RWPE2 (cell line): ENCODE data around the gene CNTNAP2.

ENCODE experiments used
- ATAC-seq: fragments of 200-7000 bp; cut with Tn5 transposase; 3 replicates; pipeline ENCODE4 v1.9.1; 2021; ENCODE audit warnings: low read depth
- DNase-seq: peaks from one replicate; pipeline ENCODE4 v3.0.0-alpha.2; 2020; ENCODE audit warnings: low spot score
- H3K27ac ChIP-seq: fragments of 450-650 bp; 2 replicates; pipeline ENCODE4 v1.5.1; 2017; ENCODE audit warnings: mild to moderate bottlenecking; ENCODE audit not compliant: poor library complexity, severe bottlenecking
- H3K27me3 ChIP-seq: fragments of 250-450 bp; sonication (Bioruptor Pico); 2 replicates; pipeline ENCODE4 v1.5.1; 2021; ENCODE audit warnings: mild to moderate bottlenecking, moderate library complexity; ENCODE audit not compliant: insufficient read depth, poor library complexity, severe bottlenecking
- H3K36me3 ChIP-seq: fragments of 250-450 bp; sonication (Bioruptor Pico); 2 replicates; pipeline ENCODE4 v1.5.1; 2020; ENCODE audit warnings: low read depth, mild to moderate bottlenecking, moderate library complexity
- H3K4me1 ChIP-seq: fragments of 250-450 bp; sonication (Bioruptor Pico); 2 replicates; pipeline ENCODE4 v1.5.1; 2021; ENCODE audit warnings: mild to moderate bottlenecking, moderate library complexity; ENCODE audit not compliant: insufficient read depth, poor library complexity, severe bottlenecking
- H3K4me3 ChIP-seq: fragments of 250-450 bp; sonication (Bioruptor Pico); 2 replicates; pipeline ENCODE4 v1.5.1; 2021; ENCODE audit warnings: mild to moderate bottlenecking, moderate library complexity; ENCODE audit not compliant: severe bottlenecking
- H3K9me3 ChIP-seq: fragments of 250-450 bp; sonication (Bioruptor Pico); 2 replicates; pipeline ENCODE4 v1.5.1; 2021; ENCODE audit warnings: mild to moderate bottlenecking, moderate library complexity; ENCODE audit not compliant: severe bottlenecking
- TF ChIP-seq, protein P1 (sequence below): fragments of 450-650 bp; IDR thresholded peaks from one replicate; pipeline ENCODE4 v1.5.1; 2017; ENCODE audit warnings: mild to moderate bottlenecking, moderate library complexity; ENCODE audit not compliant: poor library complexity, severe bottlenecking

The CNTNAP2 gene

DNA sequence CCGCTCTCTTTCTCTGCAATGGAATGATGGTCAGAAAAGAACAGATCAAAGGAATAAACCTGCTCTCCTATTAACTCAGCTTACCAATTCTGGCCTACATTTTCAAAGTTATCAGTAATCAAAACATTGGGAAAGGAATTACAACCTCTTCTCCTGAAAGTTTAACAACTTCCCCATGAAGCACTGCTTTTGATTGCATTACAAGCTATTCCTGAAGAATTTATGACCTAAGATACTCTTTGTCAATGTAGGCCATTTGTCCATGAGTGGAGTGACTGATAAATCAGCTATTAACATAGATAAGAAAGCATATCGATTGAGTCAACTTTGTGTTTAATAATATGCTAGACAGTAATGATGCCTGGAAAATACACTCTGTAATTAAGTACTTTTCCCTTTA is 2202.2 kb downstream of the CNTNAP2 start:
- TF ChIP-seq, protein P1, sequence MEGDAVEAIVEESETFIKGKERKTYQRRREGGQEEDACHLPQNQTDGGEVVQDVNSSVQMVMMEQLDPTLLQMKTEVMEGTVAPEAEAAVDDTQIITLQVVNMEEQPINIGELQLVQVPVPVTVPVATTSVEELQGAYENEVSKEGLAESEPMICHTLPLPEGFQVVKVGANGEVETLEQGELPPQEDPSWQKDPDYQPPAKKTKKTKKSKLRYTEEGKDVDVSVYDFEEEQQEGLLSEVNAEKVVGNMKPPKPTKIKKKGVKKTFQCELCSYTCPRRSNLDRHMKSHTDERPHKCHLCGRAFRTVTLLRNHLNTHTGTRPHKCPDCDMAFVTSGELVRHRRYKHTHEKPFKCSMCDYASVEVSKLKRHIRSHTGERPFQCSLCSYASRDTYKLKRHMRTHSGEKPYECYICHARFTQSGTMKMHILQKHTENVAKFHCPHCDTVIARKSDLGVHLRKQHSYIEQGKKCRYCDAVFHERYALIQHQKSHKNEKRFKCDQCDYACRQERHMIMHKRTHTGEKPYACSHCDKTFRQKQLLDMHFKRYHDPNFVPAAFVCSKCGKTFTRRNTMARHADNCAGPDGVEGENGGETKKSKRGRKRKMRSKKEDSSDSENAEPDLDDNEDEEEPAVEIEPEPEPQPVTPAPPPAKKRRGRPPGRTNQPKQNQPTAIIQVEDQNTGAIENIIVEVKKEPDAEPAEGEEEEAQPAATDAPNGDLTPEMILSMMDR = no peak
- ATAC-seq = no peak

DNA sequence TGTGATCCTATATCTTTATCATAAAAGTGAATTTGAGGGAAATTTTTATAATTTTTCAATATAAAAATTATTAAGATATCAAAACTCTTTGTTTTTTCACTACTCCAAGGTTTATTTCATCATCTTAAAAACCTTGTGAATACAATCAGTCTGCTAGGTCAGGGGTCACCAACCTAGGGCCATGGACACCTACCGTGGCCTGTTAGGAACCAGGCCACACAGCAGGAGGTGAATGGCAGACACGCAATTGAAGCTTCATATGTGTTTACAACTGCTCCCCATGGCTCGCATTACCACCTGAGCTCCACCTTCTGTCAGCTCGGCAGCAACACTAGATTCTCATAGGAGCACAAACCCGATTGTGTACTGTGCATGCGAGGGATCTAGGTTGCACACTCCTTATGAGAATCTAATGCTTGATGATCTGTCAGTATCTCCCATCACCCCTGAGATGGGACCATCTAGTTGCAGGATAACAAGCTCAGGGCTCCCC is 2202.8 kb downstream of the CNTNAP2 start:
- TF ChIP-seq, protein P1 = no peak
- H3K4me3 ChIP-seq = no peak overlapping the region
- no peaks in the 10 kb centered on the region for H3K27me3 ChIP-seq
- no peaks in the 10 kb centered on the region for H3K9me3 ChIP-seq
- H3K4me1 ChIP-seq = no peaks in the 10 kb centered on the region
- DNase-seq (no peak), ATAC-seq (no peak)
- H3K27ac ChIP-seq = no peak overlapping the region
- H3K36me3 ChIP-seq = no peaks in the 10 kb centered on the region

More for the DNA sequence above, 2202.2 kb downstream of the CNTNAP2 start:
- no peak overlapping the region for H3K27ac ChIP-seq
- no peak overlapping the region for H3K4me3 ChIP-seq
- H3K4me1 ChIP-seq = no peaks in the 10 kb centered on the region
- H3K36me3 ChIP-seq = no peaks in the 10 kb centered on the region
- DNase-seq = no peak
- H3K9me3 ChIP-seq = no peaks in the 10 kb centered on the region
- H3K27me3 ChIP-seq = no peaks in the 10 kb centered on the region

DNA sequence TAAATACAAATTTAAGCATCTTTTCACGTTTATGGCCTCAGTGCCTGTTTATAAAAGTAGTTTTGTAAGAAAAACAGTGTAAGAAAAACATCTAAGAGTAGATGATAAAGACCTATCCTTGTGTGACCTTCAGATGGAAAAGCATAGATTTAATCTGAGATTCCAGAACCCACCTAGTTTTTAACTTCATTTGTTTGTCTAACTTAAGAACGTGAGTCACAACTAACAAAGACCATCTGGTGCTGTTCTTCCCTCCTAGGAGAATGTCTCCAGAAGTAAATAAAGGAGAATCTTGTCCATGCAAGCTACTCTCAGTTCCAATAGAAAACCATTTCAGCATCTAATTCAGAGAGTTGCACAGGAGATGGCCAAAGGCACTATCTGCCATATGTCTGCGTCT is 2208.6 kb downstream of the CNTNAP2 start:
- no peak for DNase-seq

DNA sequence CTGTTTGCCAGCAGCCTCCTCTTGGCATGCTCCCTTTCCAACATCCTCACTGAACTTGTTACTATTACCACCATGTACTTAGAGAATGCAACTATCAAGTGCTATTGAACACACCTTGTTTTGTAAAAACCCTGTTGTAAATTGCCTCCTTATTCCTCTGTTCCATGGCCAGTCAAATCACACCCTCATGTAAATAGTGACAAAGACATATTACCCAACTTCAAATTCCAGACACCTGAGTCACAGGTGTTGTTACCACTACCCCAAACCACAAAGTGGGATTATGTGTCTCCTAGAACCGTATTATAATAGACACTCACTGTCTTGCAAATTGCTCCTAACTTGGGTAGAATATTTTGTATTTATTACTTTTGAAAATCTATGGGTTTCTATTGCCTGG is 2210.8 kb downstream of the CNTNAP2 start:
- H3K4me3 ChIP-seq = no peak overlapping the region
- H3K27ac ChIP-seq = peak overlapping the region; percentile 68
- no peaks in the 10 kb centered on the region for H3K36me3 ChIP-seq
- peaks cover 19% of the 10 kb centered on the region for H3K4me1 ChIP-seq
- DNase-seq (no peak), ATAC-seq (peak; percentile 94)
- H3K9me3 ChIP-seq = no peaks in the 10 kb centered on the region
- TF ChIP-seq, protein P1 = no peak
- no peaks in the 10 kb centered on the region for H3K27me3 ChIP-seq

More for the DNA sequence above, 2208.6 kb downstream of the CNTNAP2 start:
- H3K4me1 ChIP-seq = peaks cover 19% of the 10 kb centered on the region
- H3K4me3 ChIP-seq = no peak overlapping the region
- peak; percentile 27; the same call in 2 of the 3 replicates for ATAC-seq
- no peaks in the 10 kb centered on the region for H3K36me3 ChIP-seq
- H3K9me3 ChIP-seq = no peaks in the 10 kb centered on the region
- TF ChIP-seq, protein P1 = no peak
- no peaks in the 10 kb centered on the region for H3K27me3 ChIP-seq
- peak overlapping the region; percentile 22 for H3K27ac ChIP-seq

DNA sequence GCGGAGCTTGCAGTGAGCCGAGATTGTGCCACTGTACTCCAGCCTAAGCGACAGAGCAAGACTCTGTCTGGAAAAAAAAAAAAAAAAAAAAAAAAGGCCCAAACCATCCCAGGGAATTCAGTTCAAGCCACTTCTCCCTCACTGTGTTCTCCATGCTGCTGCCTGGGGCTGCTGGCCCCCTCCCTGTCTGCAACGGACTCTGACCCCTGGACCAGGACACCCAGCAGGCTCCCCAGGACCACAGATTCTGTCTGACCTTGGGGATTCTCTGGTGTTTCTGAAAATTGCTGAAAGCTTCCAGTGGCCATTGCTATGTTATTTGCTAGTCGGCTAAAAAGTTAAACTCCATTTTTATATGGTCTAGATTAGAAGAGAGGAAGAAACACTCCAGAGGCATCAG is 2212.3 kb downstream of the CNTNAP2 start:
- no peak for ATAC-seq
- no peaks in the 10 kb centered on the region for H3K27me3 ChIP-seq
- no peak overlapping the region for H3K27ac ChIP-seq
- H3K4me3 ChIP-seq = no peak overlapping the region
- H3K9me3 ChIP-seq = no peaks in the 10 kb centered on the region
- peaks cover 19% of the 10 kb centered on the region for H3K4me1 ChIP-seq
- DNase-seq = no peak
- H3K36me3 ChIP-seq = no peaks in the 10 kb centered on the region
- TF ChIP-seq, protein P1 = no peak
